Measurements from ENCODE around the gene DLG2.
A peak's percentile ranks its signal among the peaks of the same experiment; 100 is the strongest.

The DLG2 gene

DNA sequence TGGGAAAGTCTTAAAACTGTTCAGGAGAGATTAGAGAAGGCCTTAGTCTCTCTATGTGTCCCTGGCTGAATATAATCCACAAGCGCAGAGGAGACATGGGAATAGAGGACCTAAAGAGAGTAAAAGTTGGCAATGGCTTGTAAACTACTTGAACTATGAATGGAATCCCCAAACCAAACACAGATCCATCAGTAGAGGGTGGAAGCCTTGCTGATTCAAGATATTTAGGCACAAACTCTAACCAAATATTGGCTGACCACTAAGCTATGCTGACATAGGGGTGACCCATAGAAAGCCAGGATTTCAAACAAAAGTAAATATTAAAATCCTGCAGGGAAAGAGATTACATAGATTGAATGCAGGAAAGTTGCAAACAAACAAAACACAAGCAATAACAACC, 439.2 kb downstream of the DLG2 start:
- Histone ChIP-seq H3K27ac (replicated peaks) (no peak overlapping the region), H3K4me3 (replicated peaks; ENCODE audit: insufficient read depth, low read length) (no peak overlapping the region), H3K27me3 (ENCODE audit: insufficient read depth, poor library complexity, severe bottlenecking) (no peaks in the 10 kb centered on the region)
- no peak for DNase-seq (ENCODE audit: low read depth in 1 of 2, low spot score in 1 of 2)
- TF ChIP-seq GABPA (IDR thresholded peaks at IDR 0.05; ENCODE audit: low read depth), result no peak
- no peak for TF ChIP-seq POLR2AphosphoS5 (IDR thresholded peaks at IDR 0.05; ENCODE audit: low read depth)
- TF ChIP-seq, protein P1, sequence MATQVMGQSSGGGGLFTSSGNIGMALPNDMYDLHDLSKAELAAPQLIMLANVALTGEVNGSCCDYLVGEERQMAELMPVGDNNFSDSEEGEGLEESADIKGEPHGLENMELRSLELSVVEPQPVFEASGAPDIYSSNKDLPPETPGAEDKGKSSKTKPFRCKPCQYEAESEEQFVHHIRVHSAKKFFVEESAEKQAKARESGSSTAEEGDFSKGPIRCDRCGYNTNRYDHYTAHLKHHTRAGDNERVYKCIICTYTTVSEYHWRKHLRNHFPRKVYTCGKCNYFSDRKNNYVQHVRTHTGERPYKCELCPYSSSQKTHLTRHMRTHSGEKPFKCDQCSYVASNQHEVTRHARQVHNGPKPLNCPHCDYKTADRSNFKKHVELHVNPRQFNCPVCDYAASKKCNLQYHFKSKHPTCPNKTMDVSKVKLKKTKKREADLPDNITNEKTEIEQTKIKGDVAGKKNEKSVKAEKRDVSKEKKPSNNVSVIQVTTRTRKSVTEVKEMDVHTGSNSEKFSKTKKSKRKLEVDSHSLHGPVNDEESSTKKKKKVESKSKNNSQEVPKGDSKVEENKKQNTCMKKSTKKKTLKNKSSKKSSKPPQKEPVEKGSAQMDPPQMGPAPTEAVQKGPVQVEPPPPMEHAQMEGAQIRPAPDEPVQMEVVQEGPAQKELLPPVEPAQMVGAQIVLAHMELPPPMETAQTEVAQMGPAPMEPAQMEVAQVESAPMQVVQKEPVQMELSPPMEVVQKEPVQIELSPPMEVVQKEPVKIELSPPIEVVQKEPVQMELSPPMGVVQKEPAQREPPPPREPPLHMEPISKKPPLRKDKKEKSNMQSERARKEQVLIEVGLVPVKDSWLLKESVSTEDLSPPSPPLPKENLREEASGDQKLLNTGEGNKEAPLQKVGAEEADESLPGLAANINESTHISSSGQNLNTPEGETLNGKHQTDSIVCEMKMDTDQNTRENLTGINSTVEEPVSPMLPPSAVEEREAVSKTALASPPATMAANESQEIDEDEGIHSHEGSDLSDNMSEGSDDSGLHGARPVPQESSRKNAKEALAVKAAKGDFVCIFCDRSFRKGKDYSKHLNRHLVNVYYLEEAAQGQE (IDR thresholded peaks at IDR 0.05; ENCODE audit: insufficient replicate concordance, low read depth), result no peak
- TF ChIP-seq, protein P2, sequence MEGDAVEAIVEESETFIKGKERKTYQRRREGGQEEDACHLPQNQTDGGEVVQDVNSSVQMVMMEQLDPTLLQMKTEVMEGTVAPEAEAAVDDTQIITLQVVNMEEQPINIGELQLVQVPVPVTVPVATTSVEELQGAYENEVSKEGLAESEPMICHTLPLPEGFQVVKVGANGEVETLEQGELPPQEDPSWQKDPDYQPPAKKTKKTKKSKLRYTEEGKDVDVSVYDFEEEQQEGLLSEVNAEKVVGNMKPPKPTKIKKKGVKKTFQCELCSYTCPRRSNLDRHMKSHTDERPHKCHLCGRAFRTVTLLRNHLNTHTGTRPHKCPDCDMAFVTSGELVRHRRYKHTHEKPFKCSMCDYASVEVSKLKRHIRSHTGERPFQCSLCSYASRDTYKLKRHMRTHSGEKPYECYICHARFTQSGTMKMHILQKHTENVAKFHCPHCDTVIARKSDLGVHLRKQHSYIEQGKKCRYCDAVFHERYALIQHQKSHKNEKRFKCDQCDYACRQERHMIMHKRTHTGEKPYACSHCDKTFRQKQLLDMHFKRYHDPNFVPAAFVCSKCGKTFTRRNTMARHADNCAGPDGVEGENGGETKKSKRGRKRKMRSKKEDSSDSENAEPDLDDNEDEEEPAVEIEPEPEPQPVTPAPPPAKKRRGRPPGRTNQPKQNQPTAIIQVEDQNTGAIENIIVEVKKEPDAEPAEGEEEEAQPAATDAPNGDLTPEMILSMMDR (IDR thresholded peaks at IDR 0.05; ENCODE audit: insufficient read depth, low read length), result no peak
- no peak for TF ChIP-seq SPI1 (IDR thresholded peaks at IDR 0.05; ENCODE audit: borderline replicate concordance, low read depth)

DNA sequence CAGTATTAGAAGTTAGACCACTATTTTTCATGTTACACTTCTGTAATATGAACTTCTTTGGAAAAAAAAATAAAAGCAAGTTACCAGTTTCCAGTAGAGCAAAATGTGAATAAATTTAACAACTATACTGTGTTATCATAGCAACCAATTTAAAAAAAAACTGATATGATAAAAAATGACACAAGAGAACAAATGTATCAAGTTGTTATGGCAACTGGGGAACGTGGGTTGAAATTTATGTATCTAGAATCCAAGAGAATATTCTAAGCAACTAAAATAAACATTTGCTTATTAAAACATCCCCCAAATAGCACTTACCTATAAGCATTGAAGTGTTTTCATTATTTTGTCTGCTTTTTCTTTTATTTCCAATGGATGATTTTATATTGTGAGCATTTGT, 442.4 kb downstream of the DLG2 start:
- DNase-seq (ENCODE audit: low read depth in 1 of 2, low spot score in 1 of 2), result no peak
- H3K27me3 ChIP-seq (ENCODE audit: insufficient read depth, poor library complexity, severe bottlenecking), result no peaks in the 10 kb centered on the region
- H3K27ac ChIP-seq (replicated peaks), result no peak overlapping the region
- H3K4me3 ChIP-seq (replicated peaks; ENCODE audit: insufficient read depth, low read length), result no peak overlapping the region
- TF ChIP-seq SPI1 (IDR thresholded peaks at IDR 0.05; ENCODE audit: borderline replicate concordance, low read depth) (no peak), POLR2AphosphoS5 (IDR thresholded peaks at IDR 0.05; ENCODE audit: low read depth) (no peak), GABPA (IDR thresholded peaks at IDR 0.05; ENCODE audit: low read depth) (no peak)
- TF ChIP-seq, protein P2 (IDR thresholded peaks at IDR 0.05; ENCODE audit: insufficient read depth, low read length), result no peak
- TF ChIP-seq, protein P1 (IDR thresholded peaks at IDR 0.05; ENCODE audit: insufficient replicate concordance, low read depth), result no peak

DNA sequence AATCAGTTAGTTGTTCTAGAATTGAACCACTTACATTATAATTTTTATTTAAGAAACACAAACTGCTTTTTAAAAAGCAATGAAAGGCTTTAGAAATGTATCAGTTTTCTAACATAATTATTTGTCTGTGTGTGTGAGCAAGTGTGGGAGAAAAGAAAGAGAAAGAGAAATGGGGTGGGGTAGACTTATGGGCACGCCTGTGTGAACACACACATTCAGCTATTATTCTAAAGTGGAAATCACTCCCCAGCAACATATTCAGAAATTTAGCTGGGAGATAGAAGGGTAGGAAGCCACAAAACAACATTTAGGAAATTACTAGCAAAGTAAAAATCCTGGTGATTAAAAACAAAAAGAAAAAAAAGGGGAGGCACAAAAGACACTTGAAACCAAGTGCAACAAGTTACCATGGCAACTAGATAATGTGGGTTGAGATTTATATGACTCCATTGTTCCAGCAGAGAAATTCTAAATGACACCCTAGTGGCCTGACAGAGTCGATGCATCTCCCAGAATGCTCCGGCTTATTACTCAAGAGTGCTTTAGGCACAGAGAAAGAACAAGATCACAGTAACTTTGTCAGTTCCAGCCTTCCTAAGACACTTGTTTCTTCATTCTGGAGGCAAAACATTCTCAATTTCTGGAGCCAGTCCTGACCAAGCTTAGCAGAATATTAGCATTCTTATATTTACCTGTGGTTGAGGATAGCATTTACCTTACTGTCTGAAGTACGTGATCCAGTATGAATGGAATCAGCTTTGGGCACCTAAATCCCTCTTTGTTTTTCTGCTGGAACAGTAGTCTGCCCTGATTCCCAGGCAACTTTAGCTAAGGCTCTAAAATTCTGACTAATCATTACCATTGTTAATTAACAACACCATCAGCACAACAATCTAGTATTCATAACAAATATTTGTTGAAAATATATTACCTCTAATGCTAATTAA, 444.4 kb downstream of the DLG2 start:
- no peak overlapping the region for H3K27ac ChIP-seq (replicated peaks)
- no peaks in the 10 kb centered on the region for H3K27me3 ChIP-seq (ENCODE audit: insufficient read depth, poor library complexity, severe bottlenecking)
- H3K4me3 ChIP-seq (replicated peaks; ENCODE audit: insufficient read depth, low read length), result no peak overlapping the region
- TF ChIP-seq, protein P2 (IDR thresholded peaks at IDR 0.05; ENCODE audit: insufficient read depth, low read length), result no peak
- no peak for TF ChIP-seq GABPA (IDR thresholded peaks at IDR 0.05; ENCODE audit: low read depth)
- TF ChIP-seq, protein P1 (IDR thresholded peaks at IDR 0.05; ENCODE audit: insufficient replicate concordance, low read depth), result no peak
- TF ChIP-seq POLR2AphosphoS5 (IDR thresholded peaks at IDR 0.05; ENCODE audit: low read depth), result no peak
- TF ChIP-seq SPI1 (IDR thresholded peaks at IDR 0.05; ENCODE audit: borderline replicate concordance, low read depth), result no peak
- DNase-seq (ENCODE audit: low read depth in 1 of 2, low spot score in 1 of 2), result peak; percentile 15 to 25
